GM19372 (cell line): ENCODE measurements around the gene UPF1.
"Not testable (repeated sequence)": the region's sequence is repeated elsewhere in the genome, so short reads cannot be mapped to it uniquely, and the experiment has no call there.

Experiments
- ATAC-seq: cut with Tn5 transposase; IDR thresholded peaks from one replicate; pipeline ENCODE4 v1.9.1; 2021; ENCODE audit warnings: mild to moderate bottlenecking, low read depth, moderate library complexity; ENCODE audit not compliant: unreplicated experiment

Gene UPF1

DNA sequence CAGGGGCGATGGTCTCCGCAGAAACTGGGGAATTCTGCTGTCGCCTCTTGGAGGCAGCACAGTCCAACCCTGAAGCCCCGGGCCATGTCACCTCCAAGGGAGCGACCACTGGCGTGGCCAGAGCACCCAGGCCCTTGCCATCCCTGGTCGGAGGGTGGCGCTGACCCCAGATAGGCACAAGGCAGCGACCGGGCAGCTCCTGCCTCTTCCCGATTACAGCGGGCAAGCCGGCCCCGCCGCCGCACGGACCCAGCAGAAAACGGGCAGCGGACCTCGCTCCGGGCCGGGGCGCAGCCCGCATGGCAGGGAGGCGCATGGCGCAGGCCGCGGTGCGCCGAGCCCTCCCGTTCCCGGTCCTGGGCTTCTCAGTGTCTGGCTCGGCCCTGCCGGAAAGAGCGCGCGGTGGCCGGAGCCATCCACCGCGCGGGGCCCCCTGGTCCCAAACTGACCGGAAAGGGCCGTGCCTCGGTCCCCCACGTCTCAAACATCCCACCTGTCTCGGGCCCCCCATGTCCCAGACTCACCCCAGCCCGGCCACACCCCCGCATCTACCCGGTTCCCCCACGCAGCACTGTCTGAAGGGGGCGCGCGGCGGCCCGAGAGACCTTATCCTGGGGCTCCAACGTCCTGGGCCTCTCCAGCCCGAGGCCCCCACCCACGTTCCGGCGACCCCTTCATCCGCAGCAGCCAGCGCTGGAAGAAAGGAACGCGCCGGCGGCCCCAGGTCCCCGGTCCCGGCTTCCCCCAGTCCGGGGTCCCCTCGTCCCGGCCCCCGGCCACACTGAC is 63.5 kb downstream of the UPF1 start:
- ATAC-seq: no peak

DNA sequence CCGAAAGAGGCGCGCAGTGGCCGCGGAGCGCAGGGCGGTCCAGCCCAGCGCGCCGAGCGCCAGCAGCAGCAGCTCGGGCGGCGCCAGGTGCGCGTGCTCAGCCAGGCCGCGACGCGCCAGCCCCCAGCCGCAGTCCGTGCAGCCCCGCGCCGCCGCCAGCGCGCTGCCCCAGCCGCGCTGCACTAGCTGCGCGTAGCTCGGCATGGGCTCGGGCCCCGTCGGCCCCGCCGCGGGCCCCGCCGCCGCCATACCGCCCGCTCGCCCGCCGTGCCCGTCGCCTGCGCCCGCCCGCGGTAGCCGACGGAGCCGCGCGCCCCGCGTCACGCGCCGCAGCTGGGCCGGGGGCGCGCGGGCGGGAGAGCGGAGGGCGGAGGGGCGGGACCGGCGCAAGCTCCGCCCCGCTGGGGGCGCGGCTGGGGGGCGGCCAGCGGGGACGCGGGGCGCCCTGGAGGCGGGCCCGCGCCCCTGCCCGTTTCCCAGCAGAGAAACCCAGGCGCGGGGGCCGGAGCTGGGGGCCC is 64.1 kb downstream of the UPF1 start, which contains the start of gene CERS1:
Gene CERS1 (minus strand): TSS at position 335 of the 518 bp plus-strand sequence. CDS start 86 bp downstream, at position 249.
- ATAC-seq: no peak

DNA sequence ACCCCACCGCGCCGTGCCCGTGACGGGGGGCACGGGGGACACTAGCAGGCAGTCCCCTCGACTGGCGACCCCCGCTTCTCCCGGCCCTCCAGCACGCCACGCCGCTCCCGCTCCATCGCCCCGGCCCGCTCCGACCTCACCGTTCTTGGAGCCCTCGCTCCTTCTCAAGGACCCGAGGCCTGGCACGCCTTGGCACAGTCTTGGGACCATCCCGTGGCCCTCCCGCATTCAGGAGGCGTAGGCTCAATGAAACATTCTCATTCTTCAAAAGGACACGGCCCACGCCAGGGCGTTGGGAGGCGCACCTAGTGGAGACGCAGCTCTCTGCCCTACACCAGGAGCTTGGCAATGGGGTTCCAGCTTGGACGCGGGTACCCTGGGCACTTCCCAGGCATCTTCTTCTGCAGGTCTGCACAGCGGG is 64.7 kb downstream of the UPF1 start:
- no peak for ATAC-seq

DNA sequence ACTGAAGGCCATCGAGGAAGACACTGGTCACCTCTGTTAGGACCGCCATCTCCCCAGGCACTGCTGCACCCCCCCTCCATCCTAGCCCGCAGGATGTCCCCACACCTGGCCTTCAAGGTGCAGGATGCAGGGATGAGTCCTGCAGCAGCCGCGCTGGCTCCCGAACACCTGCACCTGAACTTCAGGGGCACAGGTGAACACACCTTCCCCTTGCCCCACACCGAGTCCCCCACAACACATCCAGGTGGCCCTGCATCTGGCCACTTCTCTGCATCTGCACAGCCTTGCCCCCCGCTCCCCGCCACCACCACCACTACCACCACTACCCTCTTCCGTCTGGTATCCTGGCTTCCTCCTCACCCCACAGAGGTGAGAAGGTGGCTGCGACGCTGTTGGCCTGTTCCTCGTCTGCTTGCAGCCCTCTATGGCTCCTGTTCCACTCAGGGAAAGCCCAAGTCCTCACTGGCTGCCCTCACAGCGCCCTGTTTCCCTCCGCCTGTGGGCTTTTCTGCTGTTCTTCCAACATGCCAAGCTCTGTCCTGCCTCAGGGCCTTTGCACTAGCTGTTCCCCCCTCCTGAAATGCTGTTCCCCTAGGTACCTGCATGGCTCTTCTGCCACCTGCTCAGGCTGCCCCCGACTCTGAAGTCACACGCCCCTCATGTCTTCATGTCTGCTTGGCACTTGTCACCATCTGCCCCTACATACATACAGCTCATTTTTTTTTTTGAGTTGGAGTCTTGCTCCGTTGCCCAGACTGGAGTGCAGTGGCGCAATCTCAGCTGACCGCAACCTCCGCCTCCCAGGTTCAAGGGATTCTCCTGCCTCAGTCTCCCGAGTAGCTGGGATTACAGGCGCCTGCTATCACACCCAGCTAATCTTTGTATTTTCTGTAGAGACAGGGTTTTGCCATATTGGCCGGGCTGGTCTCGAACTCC is 65.6 kb downstream of the UPF1 start:
- ATAC-seq: no peak

DNA sequence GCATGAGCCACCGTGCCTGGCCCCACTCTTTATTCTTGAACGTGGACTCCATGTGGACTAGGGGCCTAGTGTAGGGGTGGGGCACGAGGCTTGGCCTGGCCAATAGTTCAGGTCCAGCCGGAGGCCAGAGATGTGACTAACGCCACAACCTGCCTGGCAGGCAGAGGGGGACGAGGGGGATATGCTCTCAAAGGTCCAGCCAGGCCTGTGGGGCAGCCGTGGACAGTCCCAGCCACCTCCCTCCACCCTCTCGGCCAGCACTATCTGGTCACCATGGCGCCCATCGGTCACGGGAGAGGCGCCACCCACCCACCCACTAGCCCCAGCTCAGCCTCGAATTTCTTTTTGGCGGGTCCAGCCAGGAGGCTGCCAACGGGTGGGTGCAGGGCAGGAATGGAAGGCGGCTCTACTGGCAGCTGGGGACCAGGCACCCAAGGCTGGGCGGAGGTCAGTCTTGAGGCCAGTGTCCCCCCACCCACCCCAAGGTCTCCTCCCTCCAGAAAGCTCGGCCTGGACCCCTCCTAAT is 66.4 kb downstream of the UPF1 start:
- ATAC-seq: no peak

DNA sequence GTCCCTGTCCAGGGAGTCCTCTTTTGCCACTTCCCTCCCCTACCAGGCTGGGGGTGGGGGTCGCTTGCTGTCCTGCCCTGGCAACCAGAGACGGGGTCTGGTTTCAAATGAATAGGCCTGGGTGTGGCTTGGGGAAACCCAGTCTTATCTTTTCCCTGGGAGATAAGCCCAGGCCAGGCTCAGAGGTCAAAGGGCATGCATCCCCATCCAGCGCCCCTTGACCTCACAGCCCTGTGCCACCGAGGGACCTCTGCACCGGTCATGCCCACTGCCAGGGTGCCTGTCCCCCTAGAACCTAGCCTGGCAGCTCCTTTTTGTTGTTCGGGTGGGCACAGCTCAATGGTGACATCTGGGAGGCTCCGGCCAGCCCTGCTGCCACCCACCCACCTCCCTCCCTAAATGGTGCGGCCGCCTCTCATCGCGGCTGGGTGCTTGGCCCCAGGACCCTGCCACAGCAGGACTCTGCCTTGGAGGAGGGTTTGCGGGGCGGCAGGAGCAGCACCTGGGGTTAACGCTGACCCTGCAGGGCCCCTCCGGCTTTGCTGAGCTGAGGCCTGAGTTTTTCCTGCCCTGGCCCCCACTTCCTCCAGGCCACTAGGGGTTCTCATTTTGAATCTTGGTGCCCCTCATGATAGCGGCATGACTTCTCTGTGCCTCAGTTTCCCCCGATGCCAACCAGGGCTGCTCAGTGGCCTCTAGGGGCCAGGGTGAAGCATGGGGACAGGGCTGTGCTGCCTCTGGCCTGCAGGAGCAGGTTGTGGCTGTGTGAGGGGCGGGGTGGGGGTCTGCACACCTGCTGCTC is 67.0 kb downstream of the UPF1 start:
- ATAC-seq: no peak

DNA sequence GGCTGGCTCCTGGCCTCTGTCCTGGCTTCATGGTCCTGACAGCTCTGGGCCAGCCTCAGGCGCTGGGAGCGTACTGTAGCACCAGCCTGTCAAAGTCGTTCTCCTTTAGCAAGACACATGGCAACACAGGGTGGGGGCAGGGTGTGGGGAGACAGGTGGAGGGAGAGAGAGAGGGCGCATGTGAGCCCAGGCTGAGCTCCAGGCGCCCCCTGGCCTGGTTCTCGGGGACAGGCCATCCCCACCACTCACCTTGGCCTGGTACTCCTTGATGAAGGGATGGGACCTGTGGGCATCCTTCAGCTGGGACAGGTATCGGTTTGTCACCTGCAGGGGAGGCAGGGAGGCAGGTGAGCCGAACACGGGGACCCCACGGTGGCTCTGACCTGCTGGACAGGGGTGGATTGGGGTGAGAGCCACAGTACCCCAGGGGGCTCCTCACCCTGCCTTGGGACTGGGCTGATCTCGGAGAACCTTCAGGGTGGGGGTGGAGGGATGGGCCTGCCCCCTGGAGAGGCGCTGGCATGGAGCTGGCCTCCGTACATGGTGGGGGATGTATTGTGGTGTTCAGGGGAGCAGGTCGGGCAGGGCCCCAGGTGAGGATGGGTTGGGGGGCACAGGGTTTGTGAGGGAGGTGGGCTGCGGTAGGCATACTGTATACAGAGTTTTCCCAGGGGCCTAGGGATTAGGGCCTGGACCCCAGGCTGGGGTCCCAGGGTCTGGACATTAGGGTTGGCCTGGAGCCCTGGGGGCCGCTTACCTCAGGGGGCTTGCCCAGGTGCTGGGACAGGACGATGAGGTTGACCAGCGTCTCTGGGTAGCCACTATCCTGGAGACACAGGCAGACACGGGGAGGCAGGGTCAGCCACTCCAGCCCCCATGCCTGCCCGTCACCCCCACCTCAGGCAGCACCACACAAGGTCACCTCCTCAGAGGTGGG is 68.1 kb downstream of the UPF1 start:
- no peak for ATAC-seq

DNA sequence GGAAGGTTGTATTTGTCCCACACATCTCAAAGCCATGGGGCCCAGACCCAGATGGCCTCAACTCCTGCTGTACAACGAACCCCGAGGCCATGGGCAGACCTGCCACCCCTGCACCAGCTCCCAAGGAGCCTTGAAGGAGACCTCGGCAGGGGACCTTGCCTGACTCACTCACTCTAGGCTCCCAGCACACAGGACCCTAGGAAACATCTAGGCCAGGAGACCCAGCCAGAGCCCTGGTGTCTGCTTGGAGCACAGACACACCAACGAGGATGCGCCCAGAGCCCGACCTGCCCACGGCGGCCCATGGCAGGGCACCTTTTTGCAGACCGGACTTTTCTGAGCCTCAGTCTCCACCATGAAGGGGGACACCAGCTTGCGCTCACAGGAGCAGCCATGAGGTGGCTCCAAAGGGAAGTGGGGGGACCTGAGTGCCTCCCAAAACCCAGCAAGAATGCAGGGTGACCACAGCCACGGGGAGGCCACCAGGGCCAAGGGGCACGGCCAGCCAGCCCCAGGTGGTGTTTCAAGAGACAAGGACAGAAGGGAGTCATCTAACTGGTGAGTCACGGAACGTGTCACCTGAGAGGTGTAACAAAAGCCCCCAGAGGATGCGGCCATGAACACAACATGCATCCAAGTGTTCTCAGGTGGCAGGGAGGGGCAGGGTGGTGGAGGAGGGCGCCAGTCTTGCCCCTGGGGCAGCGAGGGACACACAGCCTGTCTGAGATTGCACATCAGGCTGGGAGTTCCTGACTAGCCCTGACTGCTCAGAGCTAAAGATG is 69.1 kb downstream of the UPF1 start:
- no peak for ATAC-seq

DNA sequence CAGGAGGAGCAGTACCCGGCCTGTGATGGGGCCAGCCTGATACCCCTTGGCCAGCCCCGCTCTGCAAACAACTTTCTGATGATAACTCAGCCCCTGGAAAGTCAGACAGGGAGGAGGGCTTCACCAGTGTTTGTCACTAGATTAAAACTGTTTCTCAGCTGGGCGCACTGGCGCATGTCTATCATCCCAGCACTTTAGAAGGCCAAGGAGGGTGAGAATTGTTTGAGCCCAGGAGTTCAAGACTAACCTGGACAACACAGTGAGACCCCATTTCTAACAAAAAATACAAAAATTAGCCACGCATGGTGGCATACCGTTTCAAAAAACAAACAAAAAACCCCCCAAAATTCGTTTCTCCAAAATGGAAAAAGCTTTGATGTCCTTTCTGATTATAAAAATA is 69.7 kb downstream of the UPF1 start:
- no peak for ATAC-seq

DNA sequence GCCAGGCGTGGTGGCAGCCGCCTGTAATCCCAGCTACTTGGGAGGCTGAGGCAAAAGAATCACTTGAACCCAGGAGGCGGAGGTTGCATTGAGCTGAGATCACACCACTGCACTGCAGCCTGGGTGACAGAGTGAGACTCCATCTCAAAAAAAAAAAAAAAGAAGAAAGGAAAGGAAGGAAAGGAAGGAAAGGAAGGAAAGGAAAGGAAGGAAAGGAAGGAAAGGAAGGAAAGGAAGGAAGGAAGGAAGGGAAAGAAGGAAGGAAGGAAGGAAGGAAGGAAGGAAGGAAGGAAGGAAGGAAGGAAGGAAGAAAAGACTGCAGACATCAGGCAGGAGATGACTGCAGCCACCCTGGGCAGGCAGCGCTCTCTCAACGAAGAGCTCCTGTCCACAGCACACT is 70.8 kb downstream of the UPF1 start:
- not testable (repeated sequence) for ATAC-seq

DNA sequence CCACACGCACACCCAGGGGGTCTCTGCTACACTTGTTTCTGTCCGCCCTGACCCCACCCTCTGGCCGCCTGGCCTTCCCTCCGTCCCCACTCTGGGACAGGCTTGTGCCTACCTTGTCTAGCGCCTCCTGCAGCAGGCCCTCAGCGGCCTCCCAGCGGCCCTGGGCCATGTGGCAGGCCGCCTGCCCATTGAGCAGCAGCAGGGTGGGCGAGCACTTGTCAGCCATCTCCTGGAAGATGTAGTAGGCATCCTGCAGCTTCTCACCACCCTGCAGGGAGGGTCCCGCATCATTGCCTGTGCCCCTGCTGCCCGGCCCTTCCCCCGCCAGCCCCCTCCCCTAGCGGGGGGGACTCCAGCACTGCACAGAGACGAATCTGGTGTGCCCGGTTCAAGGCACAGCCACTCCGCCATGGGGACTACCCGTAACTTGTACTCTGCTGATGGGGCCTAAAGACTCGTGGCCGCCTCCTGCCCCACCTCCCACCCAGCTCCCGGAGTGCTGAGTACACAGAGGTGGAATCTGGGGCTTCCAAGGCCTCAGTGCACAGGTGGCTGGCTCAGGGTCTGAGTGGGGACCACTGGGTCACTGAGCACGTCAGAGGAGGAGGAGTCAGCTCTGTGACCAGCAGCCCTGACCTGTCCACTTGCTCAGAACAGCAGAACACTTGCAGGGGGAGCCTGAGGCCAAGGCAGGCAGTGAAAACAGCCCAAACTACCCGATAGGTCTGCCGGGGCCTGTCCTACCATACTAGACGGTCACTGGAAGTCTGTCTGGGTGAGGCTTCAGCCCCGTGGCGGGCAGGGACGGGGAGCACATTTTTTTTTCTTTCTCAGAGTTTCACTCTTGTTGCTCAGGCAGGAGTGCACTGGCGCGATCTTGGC is 71.6 kb downstream of the UPF1 start:
- no peak for ATAC-seq

DNA sequence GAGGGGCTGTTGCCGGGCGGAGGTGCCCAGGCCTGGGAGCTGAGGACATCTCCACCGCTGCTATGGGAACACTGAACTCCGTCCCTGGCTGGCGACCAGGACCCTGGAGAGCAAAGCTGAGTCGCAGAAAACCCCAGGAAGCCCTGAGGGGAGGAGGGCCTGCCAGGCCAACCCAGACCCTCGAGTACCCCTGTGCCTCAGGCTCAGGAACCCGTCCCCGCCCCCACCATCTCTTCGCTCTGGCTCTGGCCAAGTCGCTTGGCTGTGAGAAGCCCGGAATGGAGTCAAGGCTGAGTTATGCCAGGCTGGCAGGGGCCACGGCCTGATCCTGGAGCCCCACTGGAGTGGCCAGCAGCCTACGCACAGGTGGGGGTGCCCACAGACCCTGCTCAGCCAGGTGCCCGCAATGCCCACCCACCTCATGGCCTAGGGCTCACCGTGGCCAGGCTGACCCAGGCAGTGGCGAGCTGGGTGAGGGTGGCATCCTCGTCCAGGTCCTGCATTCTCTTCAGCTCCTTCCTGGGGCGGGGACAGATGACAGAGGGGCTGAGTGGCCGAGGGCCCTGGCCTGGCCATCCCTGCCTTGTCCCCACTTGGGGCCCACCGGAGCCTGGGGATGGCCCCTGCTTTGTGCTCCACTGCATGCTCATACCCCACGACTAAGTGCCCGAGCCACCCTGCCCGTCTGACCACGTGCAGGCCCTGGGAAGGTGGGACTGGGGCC is 72.7 kb downstream of the UPF1 start:
- no peak for ATAC-seq

DNA sequence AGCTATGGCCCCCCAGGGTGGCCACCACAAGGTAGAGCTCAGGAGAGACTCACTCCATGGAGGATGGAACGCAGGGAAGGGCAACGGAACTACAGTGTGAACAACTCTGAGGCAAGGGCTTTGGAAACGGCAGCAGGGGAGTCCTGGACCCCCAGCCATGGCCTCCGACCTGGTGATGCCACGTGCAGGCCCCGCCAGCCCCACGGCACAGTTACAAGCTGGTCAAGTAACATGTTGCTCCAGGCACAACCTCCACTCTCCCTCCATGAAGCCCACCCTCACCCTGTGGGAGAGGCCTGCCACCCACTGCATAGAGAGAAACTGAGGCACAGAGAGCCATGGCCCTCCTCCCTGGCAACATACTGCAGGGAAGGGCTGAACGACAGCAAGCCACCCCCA is 73.3 kb downstream of the UPF1 start:
- ATAC-seq: no peak

DNA sequence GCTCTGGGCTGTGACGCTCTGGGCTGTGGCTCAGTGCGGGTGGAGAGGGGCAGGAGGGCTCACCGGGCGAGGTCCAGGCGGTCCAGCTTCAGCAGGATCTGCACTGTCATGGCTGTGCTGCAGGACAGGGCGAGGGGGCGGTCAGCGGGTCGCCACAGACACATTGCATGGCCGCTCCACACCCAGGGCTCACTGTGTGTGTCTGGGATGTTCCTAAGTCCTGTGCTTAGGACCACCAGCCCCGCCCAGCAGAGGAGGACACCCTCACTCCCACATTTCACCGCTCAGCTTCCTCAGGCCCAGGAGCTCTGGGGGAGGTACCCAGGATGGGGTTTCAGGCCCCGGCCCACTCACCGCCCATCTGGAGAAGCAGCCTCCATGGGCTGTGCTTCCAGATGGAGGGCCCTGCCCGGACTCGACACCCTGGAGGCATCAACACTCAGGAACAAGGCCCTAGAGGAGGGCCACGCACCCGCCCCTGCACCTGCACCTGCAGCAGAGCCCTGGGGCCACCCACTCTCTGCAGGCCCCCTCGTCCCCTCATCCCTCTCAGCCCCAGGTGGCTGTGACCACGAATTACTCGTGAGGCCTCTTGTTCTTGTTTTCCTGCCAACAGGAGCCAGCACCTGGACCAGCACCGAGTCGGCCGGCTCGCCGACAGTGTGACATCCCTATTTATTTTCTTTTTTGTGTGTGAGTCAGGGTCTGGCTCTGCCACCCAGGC is 73.9 kb downstream of the UPF1 start:
- ATAC-seq: no peak

DNA sequence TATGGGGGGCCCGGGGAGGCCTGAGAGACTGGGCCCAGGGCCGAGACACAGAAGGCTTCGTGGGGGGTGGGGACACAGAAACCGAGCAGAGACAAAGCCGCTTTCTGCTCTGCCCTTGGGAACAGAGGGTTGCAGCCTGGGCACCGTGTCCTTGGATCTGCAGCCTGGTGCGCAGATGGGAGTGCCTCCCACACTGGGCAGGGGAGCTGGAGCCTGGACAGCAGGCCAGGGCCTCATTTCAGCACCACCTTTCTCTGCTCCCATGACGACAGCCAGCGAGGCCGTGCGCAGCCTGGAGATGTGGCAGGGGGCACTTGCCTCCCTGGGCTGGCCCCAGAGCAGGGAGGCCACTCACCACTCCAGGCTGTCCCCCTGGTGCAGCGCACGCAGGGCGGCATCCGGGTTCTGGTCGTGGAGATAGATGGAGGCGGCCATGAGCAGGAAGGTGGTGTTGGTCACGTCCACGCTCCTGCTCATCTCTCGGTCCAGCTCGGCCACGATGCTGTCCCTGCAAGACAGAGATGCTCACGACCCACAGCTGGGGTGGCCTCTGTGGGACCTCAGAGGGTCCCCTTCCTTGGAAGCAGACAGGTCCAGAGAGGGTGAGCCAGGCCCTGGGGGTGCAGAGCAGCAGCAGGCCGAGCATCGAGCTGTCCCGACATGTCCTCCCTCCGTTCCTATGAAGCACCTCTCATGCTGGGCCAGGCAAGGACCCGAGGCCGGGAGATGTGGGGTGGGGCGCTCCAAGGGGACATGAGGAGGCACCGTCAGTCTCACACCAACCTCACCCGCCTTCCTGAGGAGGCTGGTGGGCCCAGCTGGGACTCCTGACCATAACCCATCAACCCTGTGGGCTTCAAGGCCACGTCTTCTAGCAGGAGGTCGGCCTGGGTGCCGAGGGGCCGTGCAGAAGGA is 75.1 kb downstream of the UPF1 start:
- ATAC-seq: no peak
